ENCODE data around the gene ARMC2. TPM values are rescaled to one million over a fixed set of nuclear protein-coding genes. Genes with fewer than 3 reads are reported as not detected.

The ARMC2 gene, protein sequence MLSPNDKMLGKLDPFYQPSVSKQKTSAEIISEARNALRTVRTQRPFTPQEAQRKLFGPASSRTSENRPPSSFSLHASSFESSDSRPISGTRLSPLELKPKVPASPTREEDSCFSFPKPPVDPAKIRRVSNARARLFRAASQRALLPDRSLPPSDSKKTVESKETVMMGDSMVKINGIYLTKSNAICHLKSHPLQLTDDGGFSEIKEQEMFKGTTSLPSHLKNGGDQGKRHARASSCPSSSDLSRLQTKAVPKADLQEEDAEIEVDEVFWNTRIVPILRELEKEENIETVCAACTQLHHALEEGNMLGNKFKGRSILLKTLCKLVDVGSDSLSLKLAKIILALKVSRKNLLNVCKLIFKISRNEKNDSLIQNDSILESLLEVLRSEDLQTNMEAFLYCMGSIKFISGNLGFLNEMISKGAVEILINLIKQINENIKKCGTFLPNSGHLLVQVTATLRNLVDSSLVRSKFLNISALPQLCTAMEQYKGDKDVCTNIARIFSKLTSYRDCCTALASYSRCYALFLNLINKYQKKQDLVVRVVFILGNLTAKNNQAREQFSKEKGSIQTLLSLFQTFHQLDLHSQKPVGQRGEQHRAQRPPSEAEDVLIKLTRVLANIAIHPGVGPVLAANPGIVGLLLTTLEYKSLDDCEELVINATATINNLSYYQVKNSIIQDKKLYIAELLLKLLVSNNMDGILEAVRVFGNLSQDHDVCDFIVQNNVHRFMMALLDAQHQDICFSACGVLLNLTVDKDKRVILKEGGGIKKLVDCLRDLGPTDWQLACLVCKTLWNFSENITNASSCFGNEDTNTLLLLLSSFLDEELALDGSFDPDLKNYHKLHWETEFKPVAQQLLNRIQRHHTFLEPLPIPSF
- 1.8 and 2.0 TPM in 2 replicates for total RNA-seq

DNA sequence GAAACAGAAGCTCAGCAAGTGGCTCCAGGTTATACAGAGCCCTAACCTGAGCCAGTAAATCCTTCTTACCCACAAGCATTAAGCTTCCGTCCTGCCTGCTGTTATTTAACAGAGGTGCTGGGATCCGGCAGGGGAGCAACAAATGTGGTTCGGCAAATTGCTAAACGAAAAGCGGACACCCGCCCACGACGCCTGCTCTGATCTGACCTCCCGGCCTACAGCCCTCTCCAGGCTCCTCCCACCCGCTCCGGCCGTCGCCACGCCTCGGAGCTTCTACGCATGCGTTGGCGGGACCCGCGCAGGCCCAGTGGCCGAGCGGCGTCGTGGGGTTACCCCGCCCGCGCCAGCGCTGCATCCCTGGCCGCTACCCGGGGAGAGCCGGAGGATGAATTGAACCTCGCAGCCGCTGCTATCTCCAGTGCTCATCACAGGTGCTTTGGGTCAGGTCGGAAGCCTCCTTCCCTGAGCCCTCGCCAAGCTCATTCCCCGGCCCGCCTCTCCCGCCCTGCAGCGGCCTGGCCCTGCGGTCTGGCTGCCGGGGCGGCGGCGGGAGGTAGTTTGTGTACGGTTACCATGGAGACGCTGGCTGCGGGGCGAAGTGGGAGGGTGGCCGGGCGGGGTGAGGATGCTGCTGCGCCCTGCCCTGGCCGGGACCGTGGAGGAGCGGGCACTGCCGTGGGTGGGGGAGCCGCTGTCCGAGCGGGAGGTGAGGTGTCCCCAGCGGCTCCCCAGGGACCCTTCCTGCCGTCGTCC is at the start of gene ARMC2:
Gene ARMC2, plus strand, starts transcription at position 307 of the 753 bp plus-strand sequence. CDS start 5,846 bp downstream, outside the sequence.

Other genes starting within 250 kb of the ARMC2 start
- 26.0 and 35.3 TPM in 2 replicates for gene SESN1, start 246.4 kb downstream of the ARMC2 start, total RNA-seq
- 25.5 and 26.1 TPM in 2 replicates for gene CEP57L1, start 247.1 kb downstream of the ARMC2 start, total RNA-seq

All from smooth muscle cell of the umbilical artery (primary cell).